ENCODE results near the gene CTTNBP2.

- no peak for TF ChIP-seq CTCF (IDR thresholded peaks at IDR 0.05)
- TF ChIP-seq EP300 (IDR thresholded peaks at IDR 0.05; ENCODE audit: low read depth): no peak
- TF ChIP-seq POLR2AphosphoS5 (IDR thresholded peaks at IDR 0.05): no peak
These were observed 91.5 kb downstream of the CTTNBP2 start for GRCh38 chr7:117781707-117782106.

All from transverse colon (tissue), 4 donors.